Neutrophil (primary cell): ENCODE data around the gene ZXDC.

ENCODE experiments used
- H3K27ac ChIP-seq: fragments of 200-600 bp; sonication (generic); 2 replicates; pipeline ENCODE4 v1.5.1; 2016; ENCODE audit warnings: mild to moderate bottlenecking, moderate library complexity
- H3K27me3 ChIP-seq: fragments of 200-600 bp; sonication (generic); 2 replicates; pipeline ENCODE4 v1.6.0; 2016; ENCODE audit warnings: mild to moderate bottlenecking
- H3K36me3 ChIP-seq: fragments of 200-600 bp; sonication (generic); 2 replicates; pipeline ENCODE4 v1.5.1; 2017
- H3K4me1 ChIP-seq, 2 experiments: fragments of 200-600 bp in 1 of 2; sonication (generic) in 1 of 2; 1 replicate in 1 of 2; 2 replicates in 1 of 2; pipeline versions ENCODE4 v1.5.1 to v1.6.1; 2013 to 2016; ENCODE audit warnings: low read depth in 1 of 2, low read length in 1 of 2, mild to moderate bottlenecking in 1 of 2, moderate library complexity in 1 of 2; ENCODE audit not compliant: control insufficient read depth in 1 of 2, insufficient read depth in 1 of 2
- H3K4me3 ChIP-seq, 2 experiments: fragments of 200-600 bp in 1 of 2; sonication (generic) in 1 of 2; 1 replicate in 1 of 2; 2 replicates in 1 of 2; pipeline ENCODE4 v1.5.1; 2013 to 2016; ENCODE audit warnings: low read depth in 1 of 2, low read length in 1 of 2, mild to moderate bottlenecking in 1 of 2, moderate library complexity in 1 of 2
- H3K9me3 ChIP-seq: fragments of 200-600 bp; sonication (generic); 2 replicates; pipeline ENCODE4 v1.5.1; 2016
- CTCF ChIP-seq: fragments of 200-600 bp; sonication (generic); IDR thresholded peaks from 2 replicates; pipeline ENCODE4 v1.5.1; 2016; ENCODE audit warnings: antibody characterized with exemption

Gene ZXDC

GRCh38 chr3:126466886-126467610, 8.6 kb downstream of the ZXDC start:
- H3K4me1 ChIP-seq: peaks cover 59 to 67% of the 10 kb centered on the region in 2 experiments
- H3K27me3 ChIP-seq: no peaks in the 10 kb centered on the region
- no peaks in the 10 kb centered on the region for H3K9me3 ChIP-seq
- H3K27ac ChIP-seq: peak overlapping the region; percentile 96
- H3K4me3 ChIP-seq: no peak overlapping the region
- H3K36me3 ChIP-seq: peaks cover 91% of the 10 kb centered on the region
- TF ChIP-seq CTCF: no peak

GRCh38 chr3:126465928-126466544, 9.7 kb downstream of the ZXDC start:
- no peaks in the 10 kb centered on the region for H3K27me3 ChIP-seq
- H3K4me3 ChIP-seq: no peak overlapping the region
- no peaks in the 10 kb centered on the region for H3K9me3 ChIP-seq
- TF ChIP-seq CTCF: no peak
- peak overlapping the region; percentile 96 for H3K27ac ChIP-seq
- H3K4me1 ChIP-seq: peaks cover 49 to 57% of the 10 kb centered on the region in 2 experiments
- peaks cover 98% of the 10 kb centered on the region for H3K36me3 ChIP-seq

GRCh38 chr3:126464997-126465396, 10.7 kb downstream of the ZXDC start:
- Histone ChIP-seq H3K9me3 (no peaks in the 10 kb centered on the region), H3K36me3 (peaks cover 96% of the 10 kb centered on the region), H3K27me3 (no peaks in the 10 kb centered on the region), H3K4me3 (no peak overlapping the region), H3K4me1 (peaks cover 49 to 56% of the 10 kb centered on the region in 2 experiments), H3K27ac (peak overlapping the region; percentile 96)
- no peak for TF ChIP-seq CTCF

- no peak for TF ChIP-seq CTCF
- Histone ChIP-seq H3K4me3 (no peak overlapping the region), H3K9me3 (no peaks in the 10 kb centered on the region), H3K27ac (peak overlapping the region; percentile 96), H3K36me3 (peaks cover 96% of the 10 kb centered on the region), H3K4me1 (peaks cover 49 to 55% of the 10 kb centered on the region in 2 experiments), H3K27me3 (no peaks in the 10 kb centered on the region)
Measured at GRCh38 chr3:126464494-126464893, 11.2 kb downstream of the ZXDC start.

GRCh38 chr3:126464093-126464492, 11.6 kb downstream of the ZXDC start:
- H3K4me1 ChIP-seq: peaks cover 51 to 52% of the 10 kb centered on the region in 2 experiments
- H3K27ac ChIP-seq: peak overlapping the region; percentile 96
- H3K9me3 ChIP-seq: no peaks in the 10 kb centered on the region
- H3K4me3 ChIP-seq: no peak overlapping the region
- H3K27me3 ChIP-seq: no peaks in the 10 kb centered on the region
- no peak for TF ChIP-seq CTCF
- H3K36me3 ChIP-seq: peaks cover 96% of the 10 kb centered on the region
